ENCODE data around the gene MOG. TPM values are rescaled to one million over a fixed set of nuclear protein-coding genes. Genes with fewer than 3 reads are reported as not detected.

Gene MOG
- total and polyA plus RNA-seq, 2 experiments from 2014 or later: 0.55 to 2.5 TPM

DNA sequence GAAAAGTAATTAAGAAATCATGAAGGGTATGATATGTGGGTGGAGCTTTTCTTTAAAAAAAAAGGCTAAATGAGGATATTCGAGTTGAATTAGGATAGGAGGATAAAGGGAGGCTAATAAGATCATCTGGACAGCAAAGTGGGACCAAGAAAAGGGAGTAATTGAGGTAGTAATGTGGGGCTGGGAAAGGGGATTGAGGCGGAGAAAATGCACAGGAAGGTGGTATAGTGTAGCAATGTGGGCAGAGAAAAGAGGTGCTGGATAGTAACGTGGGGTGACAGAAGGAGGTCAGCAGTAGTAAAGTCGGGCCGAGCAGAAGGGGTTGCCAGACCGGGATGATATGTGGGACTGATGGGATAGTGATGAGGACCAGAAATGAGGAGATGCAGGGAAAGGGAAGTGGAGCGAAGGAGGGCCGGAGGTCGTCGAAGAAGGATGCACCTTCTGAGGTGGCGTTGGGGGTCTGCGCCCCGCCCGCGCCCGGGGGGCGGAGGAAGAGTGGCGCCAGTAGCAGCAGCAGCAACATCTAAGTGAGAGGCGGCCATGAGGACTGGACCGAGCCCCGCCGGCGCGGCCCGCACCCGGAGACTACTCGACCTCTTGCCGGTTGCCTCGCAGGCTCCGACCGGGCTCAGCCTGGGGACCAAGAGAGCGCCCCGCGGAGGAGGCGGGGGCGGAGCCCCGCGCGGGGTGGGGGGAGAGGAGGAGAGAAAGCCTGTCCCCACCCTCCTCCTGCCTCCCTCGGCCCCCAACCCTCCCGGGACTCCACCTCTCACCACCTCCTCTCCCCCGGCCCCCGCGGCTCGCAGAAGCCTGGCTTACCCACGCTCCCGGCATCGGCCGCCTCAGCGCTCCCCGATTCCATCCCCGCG, 24.8 kb upstream of the MOG start:
- Histone ChIP-seq H3K9me2 (ENCODE audit: insufficient read depth) (no peaks in the 10 kb centered on the region), H3K36me3 (ENCODE audit: insufficient read depth) (no peaks in the 10 kb centered on the region), H3K79me2 (replicated peaks; ENCODE audit: insufficient read depth) (peaks cover 46% of the 10 kb centered on the region), H3K4me3 (peak overlapping the region; percentile 93), H3K4me1 (ENCODE audit: insufficient read depth) (peaks cover 42% of the 10 kb centered on the region), H3K27ac (ENCODE audit: low read depth) (peak overlapping the region; percentile 66; the same call in 1 of the 2 replicates), H4K20me1 (replicated peaks; ENCODE audit: insufficient read depth) (peaks cover 9% of the 10 kb centered on the region; the same call in 1 of the 2 replicates), H3F3A (replicated peaks; ENCODE audit: low read depth) (peaks cover 19% of the 10 kb centered on the region), H2AFZ (no peak overlapping the region), H3K27me3 (ENCODE audit: insufficient read depth) (no peaks in the 10 kb centered on the region), H3K4me2 (peak overlapping the region; percentile 91)
- Mint-ChIP-seq H3K9me3 (no peaks in the 10 kb centered on the region), H3K4me3 (peak overlapping the region; percentile 86), H3K4me1 (peaks cover 55% of the 10 kb centered on the region), H3K27ac (no peak overlapping the region), H3K27me3 (ENCODE audit: insufficient read depth, low read depth, poor library complexity) (peaks cover 14% of the 10 kb centered on the region), H3K36me3 (ENCODE audit: low read depth) (peaks cover 3% of the 10 kb centered on the region)
- TF ChIP-seq ZNF331 (CRISPR knock-in tag; IDR thresholded peaks at IDR 0.05; ENCODE audit: low read depth) (no peak), POLR2AphosphoS5 (IDR thresholded peaks at IDR 0.05; ENCODE audit: low read depth) (peak; percentile 73)
- DNase-seq (ENCODE audit: low spot score) (peak; percentile 72), ATAC-seq (peak; percentile 22)

DNA sequence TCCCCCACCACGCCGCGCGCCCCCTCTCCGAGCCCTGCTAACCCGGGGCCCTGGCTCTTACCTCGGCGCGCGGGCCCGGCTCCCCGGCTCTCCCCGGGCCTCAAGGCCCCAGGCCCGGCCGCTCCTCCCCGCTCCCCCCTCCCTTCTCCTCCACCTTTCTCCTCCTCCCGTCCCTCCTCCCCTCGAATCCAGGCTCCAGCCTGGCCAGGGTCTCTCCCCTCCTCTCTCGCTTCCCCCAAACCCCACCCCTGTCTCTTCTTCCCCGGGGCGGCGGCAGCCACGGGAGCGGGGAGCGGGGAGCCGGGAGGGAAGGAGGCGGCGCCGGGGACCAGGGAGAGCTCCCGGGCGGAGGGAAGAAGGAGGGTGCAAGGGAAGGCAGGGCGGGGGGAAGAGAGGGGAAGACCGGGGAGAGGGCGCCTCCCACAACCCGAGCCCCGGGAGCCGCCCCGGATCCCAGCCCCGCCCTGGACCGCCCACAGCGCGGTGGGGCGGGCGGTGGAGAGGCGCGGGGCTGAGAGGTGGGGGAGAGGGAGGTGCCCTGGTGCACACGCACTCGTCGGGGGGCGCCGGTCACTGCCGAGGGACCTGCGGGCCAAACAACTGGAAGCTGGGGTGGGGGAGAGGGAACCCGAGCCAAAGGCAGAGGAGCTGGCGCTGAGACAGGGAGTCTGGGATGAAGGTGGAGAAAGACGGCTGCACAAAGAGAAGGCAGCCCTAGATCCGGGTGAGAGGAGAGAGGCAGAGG, 23.9 kb upstream of the MOG start, which contains the start of gene GABBR1:
TSS of gene GABBR1 (minus strand) at position 395 of the 745 bp plus-strand sequence. CDS start 798 bp downstream, outside the sequence.
- Histone ChIP-seq H3K9me2 (ENCODE audit: insufficient read depth) (no peaks in the 10 kb centered on the region), H3K79me2 (replicated peaks; ENCODE audit: insufficient read depth) (peaks cover 39% of the 10 kb centered on the region), H3F3A (replicated peaks; ENCODE audit: low read depth) (peaks cover 19% of the 10 kb centered on the region), H3K4me2 (peak within 1 kb of the TSS; percentile 91), H3K27ac (ENCODE audit: low read depth) (peak within 1 kb of the TSS; percentile 96), H4K20me1 (replicated peaks; ENCODE audit: insufficient read depth) (peaks cover 9% of the 10 kb centered on the region; the same call in 1 of the 2 replicates), H3K36me3 (ENCODE audit: insufficient read depth) (no peaks in the 10 kb centered on the region), H3K27me3 (ENCODE audit: insufficient read depth) (no peaks in the 10 kb centered on the region), H3K4me3 (peak within 1 kb of the TSS; percentile 93), H3K4me1 (ENCODE audit: insufficient read depth) (peaks cover 41% of the 10 kb centered on the region), H2AFZ (peak within 1 kb of the TSS; percentile 56)
- no peaks in the 10 kb centered on the region for H3K9me3 Mint-ChIP-seq
- H3K27ac Mint-ChIP-seq: peak within 1 kb of the TSS; percentile 92
- DNase-seq (ENCODE audit: low spot score): peak; percentile 95
- peak within 1 kb of the TSS; percentile 86 for H3K4me3 Mint-ChIP-seq
- ATAC-seq: peak; percentile 49
- H3K4me1 Mint-ChIP-seq: peaks cover 57% of the 10 kb centered on the region
- H3K36me3 Mint-ChIP-seq (ENCODE audit: low read depth): peaks cover 3% of the 10 kb centered on the region; the same call in 2 of the 3 replicates
- peaks cover 14% of the 10 kb centered on the region for H3K27me3 Mint-ChIP-seq (ENCODE audit: insufficient read depth, low read depth, poor library complexity)
- TF ChIP-seq JUNB (IDR thresholded peaks at IDR 0.05; ENCODE audit: unreplicated experiment) (no peak), ZNF114 (CRISPR knock-in tag; IDR thresholded peaks at IDR 0.05) (no peak), CREB1 (CRISPR knock-in tag; IDR thresholded peaks at IDR 0.05; ENCODE audit: low read depth) (no peak), ZNF331 (CRISPR knock-in tag; IDR thresholded peaks at IDR 0.05; ENCODE audit: low read depth) (no peak), POLR2AphosphoS5 (IDR thresholded peaks at IDR 0.05; ENCODE audit: low read depth) (peak; percentile 77), EZH2phosphoT487 (IDR thresholded peaks at IDR 0.05; ENCODE audit: unreplicated experiment) (no peak)
- TF ChIP-seq, protein P1, sequence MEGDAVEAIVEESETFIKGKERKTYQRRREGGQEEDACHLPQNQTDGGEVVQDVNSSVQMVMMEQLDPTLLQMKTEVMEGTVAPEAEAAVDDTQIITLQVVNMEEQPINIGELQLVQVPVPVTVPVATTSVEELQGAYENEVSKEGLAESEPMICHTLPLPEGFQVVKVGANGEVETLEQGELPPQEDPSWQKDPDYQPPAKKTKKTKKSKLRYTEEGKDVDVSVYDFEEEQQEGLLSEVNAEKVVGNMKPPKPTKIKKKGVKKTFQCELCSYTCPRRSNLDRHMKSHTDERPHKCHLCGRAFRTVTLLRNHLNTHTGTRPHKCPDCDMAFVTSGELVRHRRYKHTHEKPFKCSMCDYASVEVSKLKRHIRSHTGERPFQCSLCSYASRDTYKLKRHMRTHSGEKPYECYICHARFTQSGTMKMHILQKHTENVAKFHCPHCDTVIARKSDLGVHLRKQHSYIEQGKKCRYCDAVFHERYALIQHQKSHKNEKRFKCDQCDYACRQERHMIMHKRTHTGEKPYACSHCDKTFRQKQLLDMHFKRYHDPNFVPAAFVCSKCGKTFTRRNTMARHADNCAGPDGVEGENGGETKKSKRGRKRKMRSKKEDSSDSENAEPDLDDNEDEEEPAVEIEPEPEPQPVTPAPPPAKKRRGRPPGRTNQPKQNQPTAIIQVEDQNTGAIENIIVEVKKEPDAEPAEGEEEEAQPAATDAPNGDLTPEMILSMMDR (conservative IDR thresholded peaks at IDR 0.05; ENCODE audit: low read depth in 2 of 2): no peak
- TF ChIP-seq, protein P2, sequence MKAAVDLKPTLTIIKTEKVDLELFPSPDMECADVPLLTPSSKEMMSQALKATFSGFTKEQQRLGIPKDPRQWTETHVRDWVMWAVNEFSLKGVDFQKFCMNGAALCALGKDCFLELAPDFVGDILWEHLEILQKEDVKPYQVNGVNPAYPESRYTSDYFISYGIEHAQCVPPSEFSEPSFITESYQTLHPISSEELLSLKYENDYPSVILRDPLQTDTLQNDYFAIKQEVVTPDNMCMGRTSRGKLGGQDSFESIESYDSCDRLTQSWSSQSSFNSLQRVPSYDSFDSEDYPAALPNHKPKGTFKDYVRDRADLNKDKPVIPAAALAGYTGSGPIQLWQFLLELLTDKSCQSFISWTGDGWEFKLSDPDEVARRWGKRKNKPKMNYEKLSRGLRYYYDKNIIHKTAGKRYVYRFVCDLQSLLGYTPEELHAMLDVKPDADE (IDR thresholded peaks at IDR 0.05): no peak
